PC-9 (cell line): ENCODE data around the gene MAN1B1. TPM values are rescaled to one million over a fixed set of nuclear protein-coding genes. Genes with fewer than 3 reads are reported as not detected.

ENCODE experiments used
- BruUV-seq: library from RNA; stranded (reverse); fragments of 400-500 nt; replicated peaks from 2 replicates; lab custom pipeline; 2021; lab: Mats Ljungman, UMichigan
- CTCF ChIA-PET: fragments of 300-600 bp; sonication (Branson Sonifier 250); formaldehyde crosslinking; loops from one replicate; lab custom pipeline; 2022; ENCODE audit warnings: antibody characterized with exemption; lab: Charles Lee
- POLR2A ChIA-PET: fragments of 300-600 bp; sonication (Branson Sonifier 250); formaldehyde crosslinking; loops from one replicate; lab custom pipeline; 2022; ENCODE audit warnings: antibody characterized with exemption; ENCODE audit not compliant: unreplicated experiment; lab: Charles Lee
- DNase-seq, 2 experiments: peaks; one replicate each; pipeline versions ENCODE4 v3.0.0 to v3.0.0-alpha.2; 2015 to 2022; ENCODE audit warnings: mixed read lengths in 1 of 2
- H2AFZ ChIP-seq: fragments of 200-600 bp; sonication (generic); 2 replicates; pipeline ENCODE4 v1.8.1; 2017; ENCODE audit warnings: antibody characterized with exemption
- H3F3A ChIP-seq: fragments of 200-600 bp; sonication (generic); 2 replicates; pipeline ENCODE4 v1.8.1; 2017; ENCODE audit warnings: antibody characterized with exemption, mild to moderate bottlenecking, low read depth; ENCODE audit not compliant: insufficient read depth
- H3K27ac ChIP-seq: fragments of 200-600 bp; sonication (generic); 2 replicates; pipeline ENCODE4 v1.6.1; 2016; ENCODE audit warnings: mixed run types
- H3K27me3 ChIP-seq: fragments of 200-600 bp; sonication (generic); 2 replicates; pipeline ENCODE4 v1.6.1; 2016; ENCODE audit warnings: low read depth, mixed run types; ENCODE audit not compliant: insufficient read depth
- H3K36me3 ChIP-seq: fragments of 200-600 bp; sonication (generic); 2 replicates; pipeline ENCODE4 v1.6.1; 2016; ENCODE audit warnings: low read depth, mixed run types
- H3K4me1 ChIP-seq: fragments of 200-600 bp; sonication (generic); replicated peaks from 2 replicates; pipeline ENCODE4 v1.6.1; 2016; ENCODE audit warnings: mixed run types; ENCODE audit not compliant: insufficient read depth
- H3K4me2 ChIP-seq: fragments of 200-600 bp; sonication (generic); 2 replicates; pipeline ENCODE4 v1.6.1; 2017; ENCODE audit warnings: mixed run types
- H3K4me3 ChIP-seq: fragments of 200-600 bp; sonication (generic); 2 replicates; pipeline ENCODE4 v1.6.1; 2016; ENCODE audit warnings: mixed run types
- H3K79me2 ChIP-seq: fragments of 200-600 bp; sonication (generic); 2 replicates; pipeline ENCODE4 v1.6.1; 2017; ENCODE audit warnings: low read depth, mixed run types
- H3K9me2 ChIP-seq: fragments of 200-600 bp; sonication (generic); 2 replicates; pipeline ENCODE4 v1.8.1; 2017; ENCODE audit warnings: mild to moderate bottlenecking; ENCODE audit not compliant: insufficient read depth
- H3K9me3 ChIP-seq: fragments of 200-600 bp; sonication (generic); 2 replicates; pipeline ENCODE4 v1.8.1; 2016; ENCODE audit warnings: low read depth; ENCODE audit not compliant: insufficient read depth
- H4K20me1 ChIP-seq: fragments of 200-600 bp; sonication (generic); 2 replicates; pipeline ENCODE4 v1.8.1; 2017; ENCODE audit not compliant: insufficient read depth
- EZH2 ChIP-seq: fragments of 200-600 bp; sonication (generic); IDR thresholded peaks from 2 replicates; pipeline ENCODE4 v1.8.0; 2017; ENCODE audit warnings: antibody characterized with exemption, low read depth
- intact Hi-C: fragments of 100-400 bp; cut with micrococcal nuclease; formaldehyde crosslinking; loops from one replicate; pipeline ENCODE4 v1.10.0; 2022; ENCODE audit not compliant: unreplicated experiment
- total RNA-seq: library from RNA; stranded (reverse); gene quantifications from 2 replicates; pipeline ENCODE4 v1.2.3, GENCODE V29; 2021
- TF ChIP-seq, protein P1 (sequence below): fragments of 200-600 bp; sonication (generic); conservative IDR thresholded peaks from 2 replicates; pipeline ENCODE4 v1.6.1; 2017; ENCODE audit warnings: mixed run types, antibody characterized with exemption, mild to moderate bottlenecking, moderate library complexity

The MAN1B1 gene
- total RNA-seq, 1 experiment from 2014 or later, result 79.3 TPM

DNA sequence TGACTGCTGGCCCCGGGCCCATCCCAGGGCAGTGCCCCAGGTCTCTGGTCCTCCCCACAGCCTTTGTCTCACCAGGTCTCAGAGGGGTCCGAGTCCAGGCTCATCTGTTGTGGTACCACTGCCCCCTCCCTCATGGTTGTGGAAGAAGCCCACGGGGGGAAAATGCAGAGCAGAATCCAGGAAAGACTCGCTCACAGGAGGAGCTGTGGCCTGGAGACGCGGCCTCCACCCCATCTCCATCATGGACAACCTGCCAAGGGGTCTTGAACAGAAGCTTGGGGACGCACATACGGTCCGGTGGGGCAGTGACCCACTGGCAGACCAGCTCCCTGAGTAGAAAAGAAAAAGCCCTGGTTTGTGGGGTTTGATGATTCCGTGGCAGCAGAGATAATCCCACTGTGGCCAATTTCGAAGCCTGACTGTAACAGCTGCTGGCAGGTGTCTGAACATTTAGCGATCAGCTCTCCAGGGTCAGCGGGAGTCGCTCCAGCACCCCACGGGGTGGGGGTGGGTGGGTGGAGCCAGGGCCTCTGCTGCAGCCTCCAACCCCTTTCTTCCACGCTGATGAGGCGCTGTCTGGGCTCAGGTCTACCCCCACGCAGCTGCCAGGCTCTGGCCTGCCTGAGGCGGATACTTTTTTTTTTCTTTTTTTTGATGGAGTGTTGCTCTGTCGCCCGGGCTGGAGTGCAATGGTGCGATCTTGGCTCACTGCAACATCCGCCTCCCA lies 50.3 kb downstream of the MAN1B1 start:
- no peaks in the 10 kb centered on the region for H3K79me2 ChIP-seq
- H3K4me2 ChIP-seq, result no peak overlapping the region
- no peaks in the 10 kb centered on the region for H3K9me2 ChIP-seq
- H3K4me3 ChIP-seq, result no peak overlapping the region
- peaks cover 20% of the 10 kb centered on the region; the same call in 1 of the 2 replicates for H3F3A ChIP-seq
- TF ChIP-seq EZH2, result no peak
- TF ChIP-seq, protein P1, sequence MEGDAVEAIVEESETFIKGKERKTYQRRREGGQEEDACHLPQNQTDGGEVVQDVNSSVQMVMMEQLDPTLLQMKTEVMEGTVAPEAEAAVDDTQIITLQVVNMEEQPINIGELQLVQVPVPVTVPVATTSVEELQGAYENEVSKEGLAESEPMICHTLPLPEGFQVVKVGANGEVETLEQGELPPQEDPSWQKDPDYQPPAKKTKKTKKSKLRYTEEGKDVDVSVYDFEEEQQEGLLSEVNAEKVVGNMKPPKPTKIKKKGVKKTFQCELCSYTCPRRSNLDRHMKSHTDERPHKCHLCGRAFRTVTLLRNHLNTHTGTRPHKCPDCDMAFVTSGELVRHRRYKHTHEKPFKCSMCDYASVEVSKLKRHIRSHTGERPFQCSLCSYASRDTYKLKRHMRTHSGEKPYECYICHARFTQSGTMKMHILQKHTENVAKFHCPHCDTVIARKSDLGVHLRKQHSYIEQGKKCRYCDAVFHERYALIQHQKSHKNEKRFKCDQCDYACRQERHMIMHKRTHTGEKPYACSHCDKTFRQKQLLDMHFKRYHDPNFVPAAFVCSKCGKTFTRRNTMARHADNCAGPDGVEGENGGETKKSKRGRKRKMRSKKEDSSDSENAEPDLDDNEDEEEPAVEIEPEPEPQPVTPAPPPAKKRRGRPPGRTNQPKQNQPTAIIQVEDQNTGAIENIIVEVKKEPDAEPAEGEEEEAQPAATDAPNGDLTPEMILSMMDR, result no peak
- H3K9me3 ChIP-seq, result no peaks in the 10 kb centered on the region
- intact Hi-C loops, result no loop called here
- ChIA-PET CTCF (no interaction called here), POLR2A (no interaction called here)
- no peaks in the 10 kb centered on the region for H3K4me1 ChIP-seq
- DNase-seq, result no peak
- no peak overlapping the region for H2AFZ ChIP-seq
- H3K27ac ChIP-seq, result no peak overlapping the region
- H4K20me1 ChIP-seq, result no peaks in the 10 kb centered on the region
- H3K27me3 ChIP-seq, result peaks cover 19% of the 10 kb centered on the region; the same call in 1 of the 2 replicates
- BruUV-seq, result no TSS peak
- no peaks in the 10 kb centered on the region for H3K36me3 ChIP-seq

DNA sequence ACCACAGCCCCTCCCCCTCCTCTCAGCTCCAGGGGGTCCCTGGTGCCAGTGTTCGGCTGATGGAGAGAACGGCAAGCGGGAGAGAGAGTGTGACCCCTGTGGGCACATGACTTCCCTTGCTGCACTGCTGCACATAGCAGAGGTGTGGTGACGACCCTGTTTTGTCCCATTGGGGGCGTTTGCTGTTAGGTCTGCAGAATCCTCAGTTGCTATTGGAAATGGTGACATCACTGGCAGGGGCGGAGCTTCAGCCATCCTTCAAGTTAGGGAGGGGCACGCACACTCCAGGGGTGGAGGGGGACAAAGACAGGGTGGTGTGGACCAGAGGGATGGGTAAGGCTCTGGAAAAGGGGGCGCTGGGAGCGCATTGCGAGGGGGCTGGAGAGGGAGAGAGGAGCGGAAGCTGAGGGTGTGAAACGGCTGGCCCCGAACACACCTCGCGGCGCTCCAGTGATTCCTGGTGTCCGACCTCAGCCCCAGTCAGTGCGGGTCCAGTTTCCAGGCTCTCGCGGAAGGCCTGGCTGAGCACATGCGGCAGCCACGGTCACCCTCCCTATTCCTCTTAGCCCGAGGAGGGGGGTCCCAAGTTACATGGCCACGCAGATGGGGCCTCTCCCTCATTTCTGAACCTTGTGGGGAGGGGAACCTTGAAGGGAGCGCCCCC lies 51.4 kb downstream of the MAN1B1 start:
- intact Hi-C loops, result no loop called here
- no peaks in the 10 kb centered on the region for H3K79me2 ChIP-seq
- ChIA-PET POLR2A (no interaction called here), CTCF (interaction anchor here (0.6 kb wide), 1 partner anchor 46 kb away, joined by 3 read pairs; no protein-coding TSS in a partner anchor)
- no peak for DNase-seq
- H3K27me3 ChIP-seq, result peaks cover 21% of the 10 kb centered on the region; the same call in 1 of the 2 replicates
- H2AFZ ChIP-seq, result no peak overlapping the region
- H3K36me3 ChIP-seq, result no peaks in the 10 kb centered on the region
- H3K4me1 ChIP-seq, result no peaks in the 10 kb centered on the region
- H3K4me3 ChIP-seq, result no peak overlapping the region
- no TSS peak for BruUV-seq
- H3F3A ChIP-seq, result peaks cover 17% of the 10 kb centered on the region; the same call in 1 of the 2 replicates
- H4K20me1 ChIP-seq, result no peaks in the 10 kb centered on the region
- no peak overlapping the region for H3K4me2 ChIP-seq
- no peaks in the 10 kb centered on the region for H3K9me2 ChIP-seq
- H3K9me3 ChIP-seq, result no peaks in the 10 kb centered on the region
- no peak for TF ChIP-seq EZH2
- TF ChIP-seq, protein P1, result no peak
- no peak overlapping the region for H3K27ac ChIP-seq

DNA sequence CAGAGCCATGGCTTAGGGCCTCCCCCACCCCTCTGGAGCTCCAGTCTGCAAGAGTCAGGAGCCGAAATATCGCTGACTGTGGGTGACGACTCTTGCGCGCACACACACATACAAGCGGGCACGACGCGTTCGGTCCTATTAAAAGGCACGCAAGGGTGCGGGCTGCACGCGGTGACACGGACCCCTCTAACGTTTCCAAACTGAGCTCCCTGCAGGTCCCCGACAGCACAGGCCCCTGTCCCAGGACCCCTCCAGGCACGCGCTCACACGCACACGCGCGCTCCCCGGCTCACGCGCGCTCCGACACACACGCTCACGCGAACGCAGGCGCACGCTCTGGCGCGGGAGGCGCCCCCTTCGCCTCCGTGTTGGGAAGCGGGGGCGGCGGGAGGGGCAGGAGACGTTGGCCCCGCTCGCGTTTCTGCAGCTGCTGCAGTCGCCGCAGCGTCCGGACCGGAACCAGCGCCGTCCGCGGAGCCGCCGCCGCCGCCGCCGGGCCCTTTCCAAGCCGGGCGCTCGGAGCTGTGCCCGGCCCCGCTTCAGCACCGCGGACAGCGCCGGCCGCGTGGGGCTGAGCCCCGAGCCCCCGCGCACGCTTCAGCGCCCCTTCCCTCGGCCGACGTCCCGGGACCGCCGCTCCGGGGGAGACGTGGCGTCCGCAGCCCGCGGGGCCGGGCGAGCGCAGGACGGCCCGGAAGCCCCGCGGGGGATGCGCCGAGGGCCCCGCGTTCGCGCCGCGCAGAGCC lies 52.1 kb downstream of the MAN1B1 start, which contains the start of gene GRIN1:
Gene GRIN1 (plus strand): TSS at position 433 of the 746 bp plus-strand sequence. CDS start 333 bp downstream, outside the sequence.
- CTCF ChIA-PET, result no interaction called here
- DNase-seq, result no peak
- Histone ChIP-seq H2AFZ (no peak within 1 kb of the TSS), H3K9me3 (no peaks in the 10 kb centered on the region), H3K4me3 (no peak within 1 kb of the TSS), H4K20me1 (no peaks in the 10 kb centered on the region), H3F3A (peaks cover 10% of the 10 kb centered on the region; the same call in 1 of the 2 replicates), H3K27ac (no peak within 1 kb of the TSS), H3K36me3 (no peaks in the 10 kb centered on the region), H3K9me2 (no peaks in the 10 kb centered on the region), H3K79me2 (no peaks in the 10 kb centered on the region), H3K4me2 (no peak within 1 kb of the TSS), H3K27me3 (peaks cover 22% of the 10 kb centered on the region; the same call in 1 of the 2 replicates), H3K4me1 (no peaks in the 10 kb centered on the region)
- no peak for TF ChIP-seq EZH2
- TF ChIP-seq, protein P1, result no peak
- no TSS peak for BruUV-seq
- POLR2A ChIA-PET, result no interaction called here
- intact Hi-C loops, result no loop called here
